AG08395 (cell line): Measurements from ENCODE around the gene ISG15.
"Not testable (repeated sequence)": the region's sequence is repeated elsewhere in the genome, so short reads cannot be mapped to it uniquely, and the experiment has no call there.

Experiments
- DNase-seq: peaks from one replicate; pipeline ENCODE4 v3.0.0; 2012; ENCODE audit warnings: mixed read lengths, low spot score

Gene ISG15

GRCh38 chr1:1030867-1031658 is 17.8 kb downstream of the ISG15 start:
- DNase-seq: not testable (repeated sequence)

- no peak for DNase-seq
Observed at GRCh38 chr1:1031659-1032235, 18.4 kb downstream of the ISG15 start.

GRCh38 chr1:1032424-1032823 is 19.1 kb downstream of the ISG15 start:
- no peak for DNase-seq

GRCh38 chr1:1033009-1033587 is 19.8 kb downstream of the ISG15 start:
- peak; percentile 70 for DNase-seq

- no peak for DNase-seq
Observed at GRCh38 chr1:1033731-1034438, 20.6 kb downstream of the ISG15 start.

GRCh38 chr1:1034439-1034781 is 21.1 kb downstream of the ISG15 start:
- no peak for DNase-seq

GRCh38 chr1:1035291-1035943 is 22.1 kb downstream of the ISG15 start:
- no peak for DNase-seq

- no peak for DNase-seq
Observed at GRCh38 chr1:1037366-1038327, 24.4 kb downstream of the ISG15 start.

- no peak for DNase-seq
Observed at GRCh38 chr1:1038694-1039093, 25.4 kb downstream of the ISG15 start.

- no peak for DNase-seq
Observed at GRCh38 chr1:1039145-1039910, 26.0 kb downstream of the ISG15 start.

- peak; percentile 97 for DNase-seq
Observed at GRCh38 chr1:1040004-1040991, 27.0 kb downstream of the ISG15 start.

- no peak for DNase-seq
Observed at GRCh38 chr1:1041092-1041523, 27.8 kb downstream of the ISG15 start.

- DNase-seq: no peak
Observed at GRCh38 chr1:1041873-1042272, 28.6 kb downstream of the ISG15 start.

- DNase-seq: no peak
Observed at GRCh38 chr1:1042835-1043234, 29.5 kb downstream of the ISG15 start.

GRCh38 chr1:1043411-1043810 is 30.1 kb downstream of the ISG15 start:
- DNase-seq: no peak

GRCh38 chr1:1043921-1044320 is 30.6 kb downstream of the ISG15 start:
- DNase-seq: no peak

GRCh38 chr1:1044455-1045078 is 31.3 kb downstream of the ISG15 start:
- DNase-seq: no peak

GRCh38 chr1:1045129-1045528 is 31.8 kb downstream of the ISG15 start:
- no peak for DNase-seq

- DNase-seq: no peak
Observed at GRCh38 chr1:1046243-1046642, 32.9 kb downstream of the ISG15 start.
